Epithelial cell of prostate (primary cell): ENCODE results near the gene ABRACL.
"Not testable (repeated sequence)": the region's sequence is repeated elsewhere in the genome, so short reads cannot be mapped to it uniquely, and the experiment has no call there.

Experiments used
- DNase-seq: peaks from one replicate; pipeline ENCODE4 v3.0.0-alpha.2; 2011; ENCODE audit warnings: low read depth, low spot score
- H3K27ac ChIP-seq: fragments of 450-650 bp; 2 replicates; pipeline ENCODE4 v1.5.1; 2017; ENCODE audit warnings: mild to moderate bottlenecking

The ABRACL gene

DNA sequence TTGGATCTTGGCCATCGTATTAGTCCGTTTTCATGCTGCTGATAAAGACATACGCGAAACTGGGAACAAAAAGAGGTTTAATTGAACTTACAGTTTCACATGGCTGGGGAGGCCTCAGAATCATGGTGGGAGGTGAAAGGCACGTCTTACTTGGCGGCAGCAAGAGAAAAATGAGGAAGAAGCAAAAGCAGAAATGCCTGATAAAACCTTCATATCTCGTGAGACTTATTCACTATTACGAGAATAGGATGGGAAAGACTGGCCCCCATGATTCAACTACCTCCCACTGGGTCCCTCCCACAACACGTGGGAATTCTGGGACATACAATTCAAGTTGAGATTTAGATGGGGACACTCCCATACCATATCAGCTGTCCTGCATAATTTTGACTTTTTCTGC lies 20.4 kb upstream of the ABRACL start:
- DNase-seq, result no peak
- H3K27ac ChIP-seq, result no peak overlapping the region

DNA sequence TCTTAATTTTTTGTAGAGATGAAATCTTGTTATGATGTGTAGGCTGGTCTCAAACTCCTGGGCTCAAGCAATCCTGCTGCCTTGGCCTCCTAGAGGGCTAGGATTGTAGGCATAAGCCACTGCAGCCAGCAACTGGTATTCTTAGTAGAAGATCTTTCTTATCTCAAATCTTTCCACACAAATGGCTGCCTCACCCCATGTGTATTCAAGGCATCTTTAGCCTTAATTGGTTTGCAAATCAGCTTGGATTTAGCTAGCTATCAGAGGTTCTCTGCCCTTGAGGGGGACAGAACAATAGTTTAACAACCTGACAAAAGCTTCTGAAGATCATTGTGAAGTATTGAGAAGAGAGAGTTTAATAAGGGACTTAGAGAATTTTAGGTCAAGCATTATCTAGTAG lies 17.9 kb upstream of the ABRACL start:
- H3K27ac ChIP-seq, result no peak overlapping the region
- no peak for DNase-seq

DNA sequence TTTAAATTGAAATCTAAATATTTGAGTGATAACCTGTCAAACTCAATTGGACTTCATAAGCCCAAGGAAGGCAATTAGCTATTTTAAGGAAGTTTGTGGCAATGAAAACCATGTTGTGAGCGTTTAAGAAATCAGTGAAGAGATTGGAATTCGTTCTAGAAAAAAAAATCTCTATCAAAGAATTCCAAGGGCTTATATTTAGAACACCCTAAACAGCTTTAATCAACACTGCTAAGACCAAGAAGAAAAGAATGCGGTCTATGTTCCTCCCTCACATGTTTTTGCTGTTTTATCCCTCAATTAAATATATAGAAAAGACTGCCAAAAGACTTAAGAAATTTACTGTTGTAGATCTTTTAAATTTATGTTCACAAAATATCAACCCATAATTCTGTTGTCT lies 16.6 kb upstream of the ABRACL start:
- no peak overlapping the region for H3K27ac ChIP-seq
- no peak for DNase-seq

DNA sequence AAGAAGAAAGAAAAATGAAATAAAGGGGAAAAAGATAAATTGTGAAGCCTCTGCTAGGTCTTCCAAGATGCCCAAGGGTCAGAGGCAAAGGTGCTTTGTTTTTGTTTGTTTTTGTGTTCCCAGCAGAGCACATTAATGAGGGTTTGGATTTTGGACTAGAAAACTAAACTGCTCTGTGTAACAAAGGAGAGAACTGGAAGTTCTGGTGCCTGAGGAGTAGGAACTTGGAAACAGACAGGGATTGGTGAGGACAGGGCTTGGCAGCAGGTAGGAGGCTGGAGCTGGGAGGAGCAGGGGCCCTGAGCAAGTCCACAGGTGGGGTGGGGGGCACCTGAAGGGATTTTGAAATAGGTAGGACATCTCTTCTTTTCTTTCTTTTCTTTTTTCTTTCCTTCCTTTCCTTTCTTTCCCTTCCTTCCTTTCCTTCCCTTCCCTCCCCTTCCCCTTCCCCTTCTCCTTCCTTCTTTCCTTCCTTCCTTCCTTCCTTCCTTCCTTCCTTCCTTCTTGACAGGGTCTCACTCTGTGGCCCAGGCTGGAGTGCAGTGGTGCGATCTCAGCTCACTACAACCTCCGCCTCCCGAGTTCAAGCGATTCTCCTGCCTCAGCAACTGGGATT lies 15.3 kb upstream of the ABRACL start:
- H3K27ac ChIP-seq, result no peak overlapping the region
- DNase-seq, result no peak

DNA sequence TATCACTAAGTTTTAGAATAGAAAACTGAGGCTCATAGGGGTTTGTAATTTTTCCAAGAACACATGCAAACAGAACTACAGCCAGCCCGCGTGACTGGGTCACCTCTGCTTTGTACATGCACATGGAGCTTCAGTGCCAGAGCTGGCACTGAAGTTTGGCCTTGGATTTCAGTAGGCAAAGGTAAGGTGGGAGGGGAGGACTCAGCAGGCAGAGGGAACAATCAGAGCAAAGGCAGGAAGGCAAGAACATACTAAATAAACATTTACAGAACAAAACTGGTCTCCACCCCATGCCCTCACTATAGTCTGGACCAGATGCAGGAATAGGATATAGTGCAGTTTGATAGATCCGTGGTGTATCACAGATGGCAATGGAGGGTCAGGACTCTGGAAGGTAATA lies 13.6 kb upstream of the ABRACL start:
- no peak for DNase-seq
- no peak overlapping the region for H3K27ac ChIP-seq

DNA sequence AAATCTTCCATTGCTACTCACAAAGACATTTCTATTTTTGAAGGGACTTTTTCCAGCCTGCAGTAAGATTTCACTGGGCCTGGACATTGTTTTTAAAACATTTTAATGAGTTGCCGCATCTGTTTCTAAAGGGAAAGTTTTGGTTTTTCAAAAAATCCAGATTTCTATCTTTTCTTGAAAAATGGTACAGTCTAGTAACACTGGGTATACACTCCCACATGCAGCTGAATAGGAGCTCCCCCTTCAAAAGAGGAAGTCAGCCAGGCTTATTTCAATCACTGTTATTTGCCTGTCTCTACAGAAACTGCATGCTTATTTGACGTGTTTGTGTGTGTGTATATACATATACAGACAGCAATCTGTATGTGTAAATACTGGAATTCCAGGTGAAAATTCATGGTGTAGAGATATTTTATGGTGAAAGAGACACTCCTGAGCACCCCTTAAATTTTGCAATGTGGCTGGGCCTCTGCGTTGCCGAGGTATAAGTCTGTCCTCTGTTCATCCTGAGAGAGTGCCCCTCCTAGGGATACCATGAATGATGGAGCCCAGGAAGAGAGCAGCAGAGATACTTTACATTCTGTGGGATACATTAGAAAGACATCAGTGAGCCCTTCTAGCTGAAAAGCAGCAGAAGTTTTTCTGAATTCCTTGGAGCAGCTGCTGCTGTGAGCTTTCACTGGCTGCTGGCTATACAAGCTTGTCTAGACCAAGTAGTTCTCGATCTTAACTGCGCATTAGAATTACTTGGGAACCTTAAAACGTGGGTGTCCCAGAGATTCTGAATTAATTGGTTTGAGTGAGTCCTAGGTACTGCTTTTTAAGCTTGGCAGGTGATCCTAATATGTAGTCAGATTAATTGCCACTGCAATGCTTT lies 12.0 kb upstream of the ABRACL start:
- no peak overlapping the region for H3K27ac ChIP-seq
- no peak for DNase-seq

DNA sequence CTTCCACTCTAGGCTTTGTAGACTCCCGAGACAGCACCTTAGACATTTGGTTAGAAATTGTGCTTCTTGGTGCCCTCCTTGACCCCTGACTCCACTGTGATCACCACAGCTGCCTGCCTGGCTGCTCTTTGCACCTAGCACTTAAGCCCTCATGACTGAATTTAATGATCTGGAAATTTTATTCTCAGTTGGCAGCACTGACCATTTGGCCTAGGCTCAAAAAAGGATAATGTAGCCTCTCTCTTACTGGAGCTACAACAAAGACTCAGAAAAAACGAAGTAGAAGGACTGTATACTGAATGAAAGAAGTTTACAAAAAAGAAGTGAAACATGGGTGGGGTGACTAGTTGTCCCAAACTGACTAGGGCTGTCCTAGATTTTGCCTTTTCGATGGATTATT lies 11.3 kb upstream of the ABRACL start:
- DNase-seq, result no peak
- no peak overlapping the region for H3K27ac ChIP-seq

DNA sequence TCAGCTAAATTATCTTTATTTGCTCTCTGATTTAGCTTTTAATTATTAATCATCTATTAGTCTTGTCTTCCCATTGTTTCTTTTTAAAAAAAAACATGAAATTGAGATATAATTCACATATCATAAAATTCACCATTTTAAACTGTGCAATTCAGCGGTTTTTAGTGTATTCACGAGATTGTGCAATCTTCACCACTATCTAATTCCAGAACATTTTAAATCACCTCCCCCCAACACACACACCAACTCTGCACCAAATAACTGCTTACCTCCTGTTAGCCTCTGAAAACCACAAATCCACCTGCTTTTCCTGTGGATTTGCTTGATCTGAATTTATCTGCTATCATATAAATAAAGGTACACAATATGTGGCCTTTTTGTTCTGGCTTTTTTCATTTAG lies 8.8 kb upstream of the ABRACL start:
- no peak for DNase-seq

DNA sequence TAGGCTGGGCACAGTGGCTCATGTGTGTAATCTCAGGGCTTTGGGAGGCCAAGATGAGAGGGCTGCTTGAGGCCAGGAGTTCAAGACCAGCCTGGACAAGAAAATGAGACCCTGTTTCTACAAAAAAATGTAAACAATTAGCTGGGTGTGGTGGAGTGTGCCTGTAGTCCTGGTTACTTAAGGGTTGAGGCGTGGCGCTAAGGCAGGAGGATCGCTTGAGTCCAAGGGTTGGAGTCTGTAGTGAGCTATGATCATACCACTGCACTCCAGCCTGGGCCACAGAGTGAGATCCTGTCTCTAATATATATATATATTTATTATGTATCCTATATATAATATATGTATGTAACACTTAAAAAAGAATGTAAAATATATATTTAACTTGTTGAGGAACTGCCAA lies 7.9 kb upstream of the ABRACL start:
- DNase-seq, result no peak
- no peak overlapping the region for H3K27ac ChIP-seq

More for the DNA sequence above, 8.8 kb upstream of the ABRACL start:
- no peak overlapping the region for H3K27ac ChIP-seq

DNA sequence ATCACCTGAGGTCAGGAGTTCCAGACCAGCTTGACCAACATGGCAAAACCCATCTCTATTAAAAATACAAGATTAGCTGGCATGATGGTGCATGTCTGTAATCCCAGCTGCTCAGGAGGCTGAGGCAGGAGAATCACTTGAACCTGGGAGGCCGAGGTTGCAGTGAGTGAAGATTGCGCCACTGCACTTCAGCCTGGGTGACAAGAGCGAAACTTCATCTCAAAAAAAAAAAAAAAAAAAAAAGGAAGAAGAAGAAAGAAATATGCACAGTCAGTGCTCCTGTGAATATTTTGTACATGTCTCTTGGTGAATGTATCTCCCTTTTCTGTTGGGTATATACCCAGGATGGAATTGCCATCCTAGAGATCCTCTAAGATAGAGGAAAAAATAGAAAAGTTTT lies 3.1 kb upstream of the ABRACL start:
- DNase-seq, H3K27ac ChIP-seq: not testable (repeated sequence)

DNA sequence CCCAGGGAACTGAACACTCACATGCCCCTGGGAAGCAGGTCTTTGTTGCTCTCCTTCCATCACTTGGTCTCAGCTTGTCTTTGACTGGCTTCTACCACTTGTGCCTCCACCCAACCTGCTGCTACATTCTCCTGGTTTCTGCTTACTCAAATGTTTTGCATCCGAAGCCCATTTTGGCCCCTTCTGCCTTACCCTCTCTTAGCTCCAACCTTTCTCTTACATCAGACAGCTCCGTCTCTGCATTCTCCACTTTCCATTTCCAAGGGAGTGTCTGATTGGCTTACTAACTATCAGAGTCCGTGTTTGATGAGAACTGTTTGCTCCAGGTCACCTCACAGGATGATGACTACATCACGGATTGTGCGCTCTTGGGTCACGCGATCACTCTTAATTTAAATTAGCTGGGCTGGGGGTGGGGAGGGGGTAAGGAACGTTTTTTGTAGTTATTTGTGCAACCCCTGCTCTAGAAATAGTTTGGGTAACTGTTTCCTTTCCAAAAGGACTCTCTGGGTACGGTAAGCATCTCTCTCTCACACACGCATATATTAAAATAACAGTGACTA lies 844 bp upstream of the ABRACL start:
- DNase-seq, result no peak
- H3K27ac ChIP-seq, result peak overlapping the region; percentile 69

DNA sequence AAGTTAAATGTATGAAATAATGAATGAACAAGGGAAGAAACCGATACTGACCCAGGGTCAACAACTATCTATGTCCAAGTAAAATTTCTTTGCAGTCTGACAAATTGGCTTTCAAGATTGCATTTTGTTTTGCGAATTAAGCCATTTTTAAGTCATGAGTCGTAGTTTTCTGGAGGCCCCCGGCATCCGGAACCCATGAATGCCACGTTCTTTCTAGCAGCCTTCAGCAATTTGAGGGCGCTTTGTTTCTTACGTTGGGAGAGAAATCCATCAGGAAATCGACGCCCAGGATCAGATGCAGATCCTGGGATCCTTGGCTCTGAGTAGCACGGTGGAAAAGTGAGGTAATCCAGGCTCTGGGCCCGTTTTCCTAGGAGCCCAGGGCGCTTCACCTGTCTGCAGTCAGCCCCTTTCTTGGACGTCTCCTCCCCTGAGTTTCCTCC lies 309 bp upstream of the ABRACL start:
- peak; percentile 10 for DNase-seq
- peak overlapping the region; percentile 69 for H3K27ac ChIP-seq

DNA sequence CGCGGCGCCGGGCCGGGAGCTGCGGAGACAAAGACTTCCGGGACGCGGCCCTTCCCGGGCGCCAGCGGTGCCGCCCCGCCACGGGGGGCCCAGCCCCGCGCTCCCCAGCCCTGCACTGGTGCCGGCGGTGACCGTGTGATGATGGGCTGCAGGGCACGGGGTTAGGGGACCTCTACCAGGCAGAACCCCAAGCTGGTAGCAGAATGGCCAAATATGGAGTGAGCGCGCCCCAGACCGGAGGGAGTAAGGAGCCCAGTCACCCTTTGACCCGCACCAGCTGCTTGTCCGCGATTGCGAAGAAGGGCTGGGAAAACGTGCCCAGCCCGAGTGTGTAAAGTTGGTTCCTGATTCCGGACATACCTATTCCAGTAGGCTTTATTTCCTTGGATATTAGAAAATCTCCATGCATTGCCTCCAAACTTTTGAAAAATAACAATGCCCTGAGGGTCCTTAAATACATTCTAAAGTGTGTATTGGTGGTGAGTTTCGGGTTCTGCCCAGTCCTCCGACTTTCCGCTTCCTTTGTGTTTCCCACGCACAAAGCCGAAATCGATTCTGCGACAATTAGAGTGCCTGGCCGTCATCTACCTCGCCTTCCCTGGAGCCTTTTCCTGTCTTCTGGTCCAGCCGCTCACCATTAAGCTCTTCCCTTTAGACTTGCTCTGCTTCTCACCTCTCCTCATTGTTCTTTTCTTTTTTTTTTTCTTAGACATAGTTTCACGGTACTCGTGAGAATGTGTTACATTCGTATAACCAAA lies 1.1 kb downstream of the ABRACL start:
- DNase-seq, result no peak

DNA sequence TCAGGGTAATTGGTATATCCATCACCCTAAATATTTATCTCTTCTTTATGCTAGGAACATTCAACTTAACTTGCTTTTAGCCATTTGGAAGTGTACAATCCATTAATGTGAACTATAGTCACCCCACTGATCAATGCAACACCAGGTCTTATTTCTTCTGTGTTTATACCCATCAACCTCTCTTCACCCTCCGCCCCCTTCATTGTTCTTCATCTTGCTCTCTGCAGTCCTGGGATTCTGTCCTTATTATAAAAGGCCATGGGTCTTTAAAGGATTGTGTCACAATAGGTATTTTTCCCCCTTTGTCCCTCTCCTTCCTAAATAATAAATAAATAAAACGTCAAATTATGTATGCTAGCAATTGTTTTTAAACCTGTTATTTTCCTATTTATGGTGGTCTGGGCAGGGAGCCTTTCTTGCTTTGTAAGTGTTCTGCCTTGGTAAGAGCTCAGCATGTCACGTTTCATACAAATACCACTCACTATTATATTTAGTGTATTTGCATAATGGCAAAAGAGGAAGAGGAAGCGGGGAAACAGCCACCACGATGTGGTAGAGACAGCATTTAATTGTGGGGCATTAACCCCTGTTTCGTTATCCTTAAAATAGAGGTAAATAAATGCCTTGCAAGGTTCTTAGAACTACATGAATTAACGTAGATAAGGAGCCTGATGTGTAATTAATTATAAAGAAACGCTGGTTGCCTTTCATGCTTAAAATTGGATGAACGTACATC lies 1.9 kb downstream of the ABRACL start:
- no peak for DNase-seq
- H3K27ac ChIP-seq, result no peak overlapping the region

More for the DNA sequence above, 1.1 kb downstream of the ABRACL start:
- peak overlapping the region; percentile 69 for H3K27ac ChIP-seq

DNA sequence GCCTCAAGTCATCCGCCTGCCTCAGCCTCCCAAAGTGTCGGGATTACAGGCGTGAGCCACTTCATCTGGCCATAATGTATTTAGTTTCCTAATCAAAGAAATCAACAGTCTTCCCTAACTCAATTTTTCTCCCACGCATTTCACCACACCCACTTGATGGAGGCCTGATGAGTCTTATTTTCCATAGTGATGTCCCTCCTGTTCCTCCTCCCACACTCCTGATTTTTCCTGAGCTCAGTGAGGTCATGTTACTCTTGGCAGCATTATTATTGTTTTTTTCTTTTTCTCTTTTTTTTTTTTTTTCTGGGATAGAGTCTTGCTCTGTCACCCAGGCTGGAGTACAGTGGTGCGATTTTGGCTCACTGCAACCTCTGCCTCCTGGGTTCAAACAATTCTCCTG lies 8.9 kb downstream of the ABRACL start:
- H3K27ac ChIP-seq, result no peak overlapping the region
- DNase-seq, result no peak

DNA sequence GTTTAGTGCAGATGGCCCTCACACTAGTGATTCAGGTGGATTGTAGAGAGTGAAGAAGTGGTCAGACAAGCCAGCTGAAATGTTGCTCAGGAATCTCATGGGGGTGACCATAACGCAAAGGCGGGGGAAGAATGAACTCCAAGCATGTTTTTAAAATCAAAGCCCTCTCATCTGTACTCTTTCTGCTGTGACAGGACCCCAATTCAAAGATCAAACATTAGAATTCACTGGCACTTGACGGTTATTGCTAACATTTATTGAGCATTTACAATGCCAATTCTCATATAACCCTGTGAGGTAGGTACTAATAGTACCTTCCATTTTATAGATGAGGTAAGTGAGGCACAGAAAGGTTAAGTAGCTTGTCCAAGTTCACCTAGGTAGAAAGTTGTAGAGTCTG lies 15.7 kb downstream of the ABRACL start:
- no peak for DNase-seq
- H3K27ac ChIP-seq, result no peak overlapping the region

DNA sequence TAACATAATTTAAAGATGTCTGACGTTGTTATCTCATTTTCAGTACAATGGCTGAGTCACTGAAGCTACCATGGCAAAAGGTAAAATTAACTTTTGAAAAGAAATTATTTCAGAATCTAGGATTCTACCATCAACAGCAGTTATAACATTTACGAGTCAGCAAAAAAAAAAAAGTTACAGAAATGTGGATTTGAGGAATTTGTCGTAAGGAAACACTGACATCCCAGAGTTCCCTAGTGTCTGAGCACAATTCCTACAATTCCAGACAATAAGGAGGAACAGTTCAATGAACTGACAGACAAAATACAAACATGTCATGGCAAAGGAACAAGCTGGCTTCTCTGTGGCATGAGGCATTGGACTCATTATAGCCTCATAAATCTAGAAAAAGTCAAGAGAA lies 19.1 kb downstream of the ABRACL start:
- DNase-seq, result no peak
- H3K27ac ChIP-seq, result no peak overlapping the region

DNA sequence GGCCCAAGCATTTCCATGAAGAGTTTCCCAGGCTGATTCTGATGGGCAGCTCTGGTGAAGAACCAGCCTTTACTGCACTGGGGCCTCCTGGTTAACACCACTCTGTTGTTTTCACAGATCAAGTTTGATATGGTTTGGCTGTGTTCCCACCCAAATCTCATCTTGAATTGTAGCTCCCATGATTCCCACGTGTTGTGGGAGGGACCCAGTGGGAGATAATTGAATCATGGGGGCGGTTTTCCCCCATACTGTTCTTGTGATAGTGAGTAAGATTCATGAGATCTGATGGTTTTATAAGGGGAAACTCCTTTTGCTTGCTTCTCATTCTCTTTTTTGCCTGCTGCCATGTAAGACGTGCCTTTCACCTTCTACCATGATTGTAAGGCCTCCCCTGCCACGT lies 20.4 kb downstream of the ABRACL start:
- not testable (repeated sequence) for H3K27ac ChIP-seq, DNase-seq

DNA sequence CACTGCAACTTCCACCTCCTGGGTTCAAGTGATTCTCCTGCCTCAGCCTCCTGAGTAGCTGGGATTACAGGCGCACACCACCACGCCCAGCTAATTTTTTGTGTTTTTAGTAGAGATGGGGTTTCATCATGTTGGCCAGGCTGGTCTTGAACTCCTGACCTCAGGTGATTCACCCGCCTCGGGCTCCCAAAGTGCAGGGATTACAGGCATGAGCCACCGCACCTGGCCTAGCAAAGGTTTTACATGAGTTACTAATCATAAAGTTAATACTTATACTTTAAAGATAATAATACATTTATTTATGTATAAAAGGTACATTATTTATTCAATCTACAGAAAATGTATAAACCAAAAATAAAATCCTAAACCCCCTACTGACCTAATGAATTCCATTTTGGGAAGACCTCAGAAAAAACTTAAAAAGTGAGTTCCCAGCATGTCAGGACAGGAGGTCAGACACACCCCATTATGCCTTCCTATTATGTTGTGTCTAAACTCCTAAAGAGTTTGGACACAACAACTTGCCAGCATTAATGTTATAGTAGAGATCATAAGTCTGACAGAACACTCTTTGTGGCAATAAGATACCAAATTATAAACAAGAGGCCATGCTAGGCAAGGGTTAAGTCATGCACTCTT lies 21.7 kb downstream of the ABRACL start:
- DNase-seq, H3K27ac ChIP-seq: not testable (repeated sequence)
